Superior temporal gyrus (tissue), 1 donor: ENCODE measurements around the gene SLC8A2.

Source experiments
- DNase-seq: peaks from one replicate; pipeline ENCODE4 v3.0.0-alpha.2; 2016; ENCODE audit errors: extremely low spot score

The SLC8A2 gene

DNA sequence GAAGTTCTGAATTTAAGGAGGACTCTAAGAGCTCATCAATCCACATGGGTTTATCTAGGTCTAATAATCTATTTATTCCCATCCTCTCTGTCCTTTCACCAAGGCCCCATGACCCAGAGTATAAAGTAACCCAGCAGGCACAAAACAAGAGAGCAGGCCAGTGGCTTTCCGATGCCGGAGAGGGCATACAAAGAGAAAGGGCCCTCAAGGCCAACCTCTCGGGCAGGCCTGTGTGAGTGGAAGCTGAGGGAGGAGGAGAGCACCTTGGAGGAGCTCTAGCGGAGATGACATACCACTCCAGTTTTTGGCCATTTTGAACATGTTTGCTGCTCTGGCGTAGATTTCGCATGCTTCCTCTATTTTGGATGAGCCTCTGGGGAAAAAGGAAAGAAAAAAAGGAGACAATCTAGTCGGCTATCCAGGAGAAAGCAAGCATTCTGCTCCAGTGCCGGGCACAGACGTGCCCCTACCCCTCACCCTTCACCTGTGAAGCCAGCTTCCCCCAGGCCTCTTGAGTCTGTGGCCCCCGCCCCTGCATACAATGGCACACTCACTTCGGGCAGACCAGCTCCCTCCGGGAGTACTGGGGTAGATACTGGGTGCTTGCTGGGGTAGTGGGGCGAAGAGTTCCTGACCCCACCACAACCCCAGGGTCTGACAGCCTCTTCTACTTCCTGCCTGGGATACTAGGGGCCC is 31.6 kb upstream of the SLC8A2 start:
- no peak for DNase-seq

GRCh38 chr19:47499863-47500830 is 28.5 kb upstream of the SLC8A2 start:
- DNase-seq = peak; percentile 12

DNA sequence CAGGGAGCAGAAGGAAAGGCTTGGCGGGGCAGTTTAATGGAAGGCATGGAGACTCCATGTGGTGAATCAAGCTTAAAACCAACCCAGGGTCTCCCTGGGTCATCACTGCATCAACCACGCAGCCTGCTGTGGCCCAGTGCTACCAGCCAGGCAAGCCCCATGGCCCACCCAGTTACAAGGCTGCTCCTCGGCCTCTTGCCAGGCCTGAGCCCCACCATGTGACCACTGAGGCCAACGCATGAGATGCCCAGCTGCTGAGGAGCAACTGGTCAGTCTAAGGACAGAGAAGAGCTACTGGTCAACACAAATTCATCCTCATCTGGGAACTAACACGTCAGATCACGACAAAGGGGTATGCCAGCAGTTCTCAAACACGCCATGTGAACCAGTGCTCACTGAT is 27.7 kb upstream of the SLC8A2 start:
- DNase-seq = peak; percentile 11

GRCh38 chr19:47498561-47498960 is 26.9 kb upstream of the SLC8A2 start:
- no peak for DNase-seq

DNA sequence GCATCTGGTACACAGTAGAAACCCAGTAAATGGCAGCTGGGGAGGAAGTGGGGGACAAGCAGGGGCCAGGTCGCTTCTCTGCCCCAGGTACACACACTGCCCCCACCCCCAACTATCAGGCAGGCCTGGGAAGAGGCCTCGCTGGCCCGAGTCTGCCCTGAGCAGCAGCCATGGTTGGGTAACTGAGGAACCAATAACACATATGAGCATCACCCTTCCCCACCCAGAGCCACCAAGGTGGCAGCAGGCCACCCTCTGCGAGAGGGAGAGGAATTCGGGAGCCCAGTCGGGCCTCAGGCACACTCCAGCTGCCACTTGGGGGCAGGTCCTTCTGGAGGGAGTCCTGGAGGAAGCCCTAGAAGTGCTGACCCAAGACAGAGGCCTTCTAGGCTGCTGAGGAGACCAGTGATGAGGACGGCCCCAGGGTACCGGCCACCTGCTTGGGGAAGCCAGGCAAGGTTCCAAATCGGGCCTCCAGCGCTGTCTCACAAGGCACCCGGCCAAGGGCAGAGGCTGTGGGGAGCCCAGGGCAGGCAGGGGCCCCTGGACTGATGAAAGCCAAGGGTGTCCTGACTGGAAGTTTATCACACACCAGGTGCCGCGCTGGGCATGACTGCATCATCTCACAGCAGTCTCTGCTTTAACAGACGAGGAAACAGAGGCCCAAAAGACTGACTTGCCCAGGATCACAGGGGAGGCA is 26.3 kb upstream of the SLC8A2 start:
- DNase-seq = peak; percentile 5

DNA sequence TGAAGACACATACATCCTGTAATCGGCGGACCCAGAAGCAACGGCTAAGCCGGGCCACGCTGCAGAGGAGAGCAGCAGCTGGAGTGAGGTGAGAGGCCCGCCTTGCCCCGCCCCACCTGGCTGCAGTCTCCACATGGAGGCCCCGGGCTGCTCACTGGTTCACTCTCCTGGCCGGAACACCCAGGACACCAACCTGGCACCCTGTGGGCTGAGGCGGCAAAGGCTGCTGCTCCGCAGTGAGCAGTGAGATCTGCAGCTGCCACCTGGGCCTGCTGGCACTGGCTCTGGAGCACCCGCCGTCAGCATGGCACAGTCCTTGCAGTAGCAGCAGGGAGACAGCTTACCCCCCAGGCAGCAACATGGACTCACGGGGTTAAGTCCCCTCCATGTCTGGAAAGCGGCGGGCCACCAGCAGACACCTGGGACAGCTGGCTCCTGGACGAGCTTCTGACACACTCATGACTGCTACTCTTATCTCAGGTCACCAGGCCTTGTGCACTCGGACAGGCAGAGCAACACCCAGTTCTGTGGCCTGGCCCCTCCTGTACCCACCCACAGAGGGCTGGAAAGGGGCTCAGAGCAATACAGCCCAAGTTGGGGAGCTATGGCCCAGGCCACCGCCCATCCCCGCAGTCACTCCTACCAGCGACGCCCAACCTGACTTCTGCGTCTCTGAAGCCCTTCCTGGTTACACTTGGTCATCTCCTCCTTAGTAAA is 25.5 kb upstream of the SLC8A2 start:
- peak; percentile 21 for DNase-seq

DNA sequence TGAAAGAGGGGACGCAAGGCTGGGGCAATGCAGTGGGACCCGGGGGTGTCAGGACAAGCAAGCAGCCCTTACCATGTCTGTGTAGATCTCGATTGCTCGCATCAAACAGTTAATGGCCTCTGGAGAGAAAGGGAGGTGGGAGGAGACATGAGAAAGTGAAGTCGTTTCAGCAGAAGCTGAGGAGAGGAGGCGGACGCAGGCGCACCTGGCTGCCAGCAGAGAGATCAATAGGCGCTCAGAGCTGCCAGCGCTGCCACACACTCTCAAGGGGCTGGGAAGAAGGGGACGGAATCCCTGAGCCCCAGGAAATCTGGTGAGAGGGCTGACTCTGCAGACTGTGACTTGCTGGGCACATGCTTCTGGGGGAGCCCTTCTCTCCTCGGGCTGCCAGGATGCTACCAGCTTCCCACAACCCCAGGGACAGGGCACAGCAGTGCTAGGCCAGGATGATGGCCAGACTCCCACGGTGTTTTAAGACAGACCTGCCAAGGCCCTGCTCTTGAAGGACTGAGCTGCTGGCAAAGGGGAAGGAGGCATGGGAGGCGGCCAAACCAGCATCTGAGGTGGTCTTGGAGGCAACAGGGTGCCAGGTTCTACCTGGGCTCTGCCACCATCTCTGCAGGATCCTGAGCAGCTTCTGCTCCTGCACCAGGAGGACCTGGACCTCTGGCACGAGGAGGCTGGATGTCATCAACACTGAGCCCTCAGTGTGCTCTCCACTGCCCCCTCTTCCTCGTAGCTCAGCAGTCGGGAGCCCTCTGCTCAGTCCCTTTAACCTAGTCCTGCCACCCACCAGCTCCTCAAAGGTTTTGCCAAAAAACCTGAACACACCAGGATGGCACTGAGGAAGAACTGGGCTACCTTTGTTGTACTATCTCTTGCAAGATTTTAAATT is 24.0 kb upstream of the SLC8A2 start:
- DNase-seq = peak; percentile 44

DNA sequence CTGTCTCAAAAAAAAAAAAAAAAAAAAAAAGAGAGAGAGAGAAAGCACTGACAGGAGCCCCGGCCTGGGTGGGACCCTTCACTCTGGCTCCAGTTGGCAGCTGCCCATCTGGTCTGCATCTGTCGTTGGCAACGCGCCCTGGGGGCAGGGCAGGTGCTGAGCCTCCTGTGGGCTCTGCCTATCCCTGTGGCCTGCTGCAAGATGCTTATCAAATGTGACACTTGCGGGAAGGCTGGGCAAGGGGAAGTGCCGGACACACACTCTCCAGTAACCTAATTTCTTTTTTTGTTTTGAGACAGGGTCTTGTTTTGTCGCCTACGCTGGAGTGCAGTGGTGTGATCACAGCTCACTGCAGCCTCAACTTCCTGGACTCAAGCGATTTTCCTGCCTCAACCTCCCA is 23.0 kb upstream of the SLC8A2 start:
- peak; percentile 10 for DNase-seq

DNA sequence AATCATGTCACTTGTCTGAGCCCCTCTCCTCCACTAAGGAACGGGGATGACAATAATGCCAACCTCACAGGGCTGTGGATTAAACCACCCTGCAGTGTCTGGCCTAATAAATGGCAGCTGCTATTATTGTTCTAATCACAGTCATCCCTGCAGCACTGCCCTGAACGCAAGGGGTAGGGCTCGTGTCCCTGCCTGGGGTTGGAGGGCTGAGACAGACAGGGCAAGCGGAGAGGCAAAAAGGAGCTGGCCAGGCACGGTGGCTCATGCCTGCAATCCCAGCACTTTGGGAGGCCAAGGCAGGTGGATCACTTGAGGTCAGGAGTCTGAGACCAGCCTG is 22.5 kb upstream of the SLC8A2 start:
- DNase-seq = no peak

DNA sequence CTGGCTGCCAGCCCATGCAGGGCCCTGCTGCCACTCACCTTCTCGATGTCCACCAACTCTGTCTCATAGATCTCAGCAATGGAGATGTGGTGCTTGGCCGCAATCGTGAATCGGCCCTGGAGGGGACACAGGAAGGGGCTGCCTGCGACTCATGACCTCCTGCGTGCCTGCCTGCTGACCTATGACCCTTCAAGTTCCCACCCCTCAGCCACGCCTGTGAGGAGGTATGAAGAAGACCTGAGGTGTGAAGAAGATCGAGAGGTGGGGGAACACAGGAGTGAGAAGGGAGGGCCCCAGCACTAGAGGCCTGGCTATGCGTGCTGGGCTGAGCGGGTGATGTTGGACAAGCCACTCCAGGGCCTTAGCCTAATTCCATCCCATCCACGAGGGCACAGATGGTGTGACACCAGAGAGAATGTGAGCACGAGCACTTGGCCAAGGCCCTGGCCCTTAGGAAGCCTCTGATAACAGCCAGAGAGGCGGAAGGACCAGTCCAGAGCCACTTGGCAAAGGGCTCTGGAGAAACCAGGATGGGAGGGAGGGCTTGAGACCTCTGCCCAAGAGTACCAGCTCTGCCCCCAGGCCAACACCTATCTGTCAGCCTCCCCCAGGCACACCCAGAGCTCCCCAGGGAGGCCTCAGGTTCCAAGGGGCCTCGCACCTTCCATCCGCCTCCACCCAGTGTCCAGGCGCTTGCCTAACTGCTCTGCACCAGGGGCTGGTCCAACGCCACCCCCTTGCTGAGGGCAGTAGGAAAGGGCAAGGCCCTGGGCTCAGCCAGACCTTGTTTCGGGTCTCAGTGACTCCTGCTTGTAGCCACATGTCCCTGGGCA is 21.9 kb upstream of the SLC8A2 start:
- DNase-seq = peak; percentile 6

- no peak for DNase-seq
Observed at GRCh38 chr19:47492571-47493377, 21.1 kb upstream of the SLC8A2 start.

- DNase-seq = no peak
Observed at GRCh38 chr19:47492137-47492533, 20.4 kb upstream of the SLC8A2 start.

- DNase-seq = no peak
Observed at GRCh38 chr19:47491358-47492136, 19.9 kb upstream of the SLC8A2 start.

DNA sequence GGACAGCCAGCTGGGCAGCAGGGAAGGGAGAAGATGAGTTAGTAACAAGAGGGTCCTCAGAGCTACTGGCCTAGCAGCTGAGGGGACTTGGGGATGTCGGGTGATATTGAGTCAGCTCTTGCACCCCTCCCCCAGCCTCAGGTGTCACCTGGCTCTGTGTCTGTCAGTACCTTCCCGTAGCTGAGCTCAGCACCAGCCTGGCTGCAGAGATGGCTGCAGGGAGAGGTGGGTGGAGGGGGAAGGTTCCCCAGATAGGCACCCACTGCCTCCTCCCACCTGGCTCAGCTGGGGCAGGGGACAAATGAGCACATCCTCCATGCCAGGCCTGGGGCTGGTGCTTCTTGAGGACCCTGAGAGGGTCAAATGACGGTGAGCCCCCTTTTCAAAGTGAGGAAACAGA is 19.2 kb upstream of the SLC8A2 start:
- no peak for DNase-seq

- DNase-seq = no peak
Observed at GRCh38 chr19:47490031-47490430, 18.3 kb upstream of the SLC8A2 start.

DNA sequence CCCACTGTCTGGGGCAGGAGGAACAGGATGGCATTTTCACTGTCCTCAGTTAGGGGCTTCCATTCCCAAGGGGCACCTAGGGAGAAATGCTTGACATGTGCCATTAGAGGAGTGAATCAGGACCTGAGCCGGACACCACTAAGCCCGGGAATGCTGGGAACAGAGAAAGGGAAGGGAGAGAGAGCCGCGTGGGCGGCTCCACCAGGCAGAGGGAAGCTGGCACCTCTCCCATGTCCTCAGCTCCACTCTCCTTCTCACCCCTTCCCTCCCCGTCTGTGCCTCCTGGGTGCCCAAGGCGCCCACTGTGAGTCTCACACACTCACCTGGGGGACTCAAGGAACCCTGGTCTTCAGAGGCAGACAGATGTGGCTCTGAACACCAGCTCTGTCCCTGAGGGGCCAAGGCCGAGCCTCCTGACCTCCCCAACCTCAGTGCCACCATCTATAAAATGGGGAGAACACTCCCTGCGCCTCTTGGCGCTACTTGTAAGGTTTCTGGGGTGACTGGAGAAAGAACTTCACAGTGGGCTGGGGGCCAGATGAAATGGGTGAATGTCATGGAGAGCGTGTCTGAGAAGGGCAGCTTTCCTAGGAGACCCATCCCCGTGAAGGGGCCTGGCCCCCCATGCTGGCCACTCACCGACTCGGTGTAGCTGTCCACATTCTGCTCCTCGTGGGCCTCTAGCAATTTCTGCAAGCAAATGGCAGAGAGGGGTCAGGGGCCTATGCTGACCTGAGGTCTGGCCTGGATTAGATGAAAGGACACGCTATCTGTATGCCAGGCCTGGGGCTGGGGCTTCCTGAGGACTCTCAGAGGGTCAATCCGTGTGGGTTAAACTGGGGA is 17.6 kb upstream of the SLC8A2 start:
- DNase-seq = no peak
